ENCODE data around the gene PPM1J. TPM values are rescaled to one million over a fixed set of nuclear protein-coding genes. Genes with fewer than 3 reads are reported as not detected.
"Not testable (repeated sequence)": the region's sequence is repeated elsewhere in the genome, so short reads cannot be mapped to it uniquely, and the experiment has no call there.

The PPM1J gene
- total RNA-seq, 1 donor from 2014 or later, result 0.64 TPM

- DNase-seq (ENCODE audit: low read depth in 2 of 2), result no peak
Observed at GRCh38 chr1:112721966-112722524, 6.9 kb upstream of the PPM1J start.

GRCh38 chr1:112721294-112721693 is 6.2 kb upstream of the PPM1J start:
- DNase-seq (ENCODE audit: low read depth in 2 of 2), result not testable (repeated sequence)

GRCh38 chr1:112720800-112721199 is 5.7 kb upstream of the PPM1J start:
- no peak for DNase-seq (ENCODE audit: low read depth in 2 of 2)

- no peak for DNase-seq (ENCODE audit: low read depth in 2 of 2)
Observed at GRCh38 chr1:112719706-112720105, 4.6 kb upstream of the PPM1J start.

- peak in 1 of 2 donors; percentile 60 for DNase-seq (ENCODE audit: low read depth in 2 of 2)
Observed at GRCh38 chr1:112718691-112719418, 3.7 kb upstream of the PPM1J start.

- DNase-seq (ENCODE audit: low read depth in 2 of 2), result no peak
Observed at GRCh38 chr1:112717263-112717873, 2.2 kb upstream of the PPM1J start.

GRCh38 chr1:112716133-112716720 is 1.1 kb upstream of the PPM1J start:
- DNase-seq (ENCODE audit: low read depth in 2 of 2), result peak; percentile 84 to 93

- DNase-seq (ENCODE audit: low read depth in 2 of 2), result no peak
Observed at GRCh38 chr1:112714313-112715263, 544 bp downstream of the PPM1J start.

GRCh38 chr1:112713466-112714312 is 1.4 kb downstream of the PPM1J start:
- no peak for DNase-seq (ENCODE audit: low read depth in 2 of 2)

- DNase-seq (ENCODE audit: low read depth in 2 of 2), result no peak
Observed at GRCh38 chr1:112712701-112713128, 2.4 kb downstream of the PPM1J start.

- no peak for DNase-seq (ENCODE audit: low read depth in 2 of 2)
Observed at GRCh38 chr1:112712191-112712590, 2.9 kb downstream of the PPM1J start.

GRCh38 chr1:112711670-112712069 is 3.5 kb downstream of the PPM1J start:
- DNase-seq (ENCODE audit: low read depth in 2 of 2), result no peak

GRCh38 chr1:112711041-112711440 is 4.1 kb downstream of the PPM1J start:
- no peak for DNase-seq (ENCODE audit: low read depth in 2 of 2)

- no peak for DNase-seq (ENCODE audit: low read depth in 2 of 2)
Observed at GRCh38 chr1:112710586-112710985, 4.5 kb downstream of the PPM1J start.

- DNase-seq (ENCODE audit: low read depth in 2 of 2), result no peak
Observed at GRCh38 chr1:112710159-112710558, 5.0 kb downstream of the PPM1J start.

GRCh38 chr1:112708489-112708888 is 6.6 kb downstream of the PPM1J start:
- DNase-seq (ENCODE audit: low read depth in 2 of 2), result no peak

GRCh38 chr1:112708002-112708448 is 7.1 kb downstream of the PPM1J start:
- DNase-seq (ENCODE audit: low read depth in 2 of 2), result no peak

GRCh38 chr1:112707221-112708001 is 7.7 kb downstream of the PPM1J start:
- peak; percentile 68 to 90 for DNase-seq (ENCODE audit: low read depth in 2 of 2)

GRCh38 chr1:112706505-112707220 is 8.5 kb downstream of the PPM1J start, which contains the start of gene RHOC:
Gene RHOC, minus strand, starts transcription at chr1:112707127. Its CDS starts 3,328 bp downstream, at chr1:112703799.
- peak in 1 of 2 donors; percentile 76 for DNase-seq (ENCODE audit: low read depth in 2 of 2)
